H1 (cell line): ENCODE measurements around the gene KCNIP3. TPM values are rescaled to one million over a fixed set of nuclear protein-coding genes. Genes with fewer than 3 reads are reported as not detected.

ENCODE experiments used
- CTCF ChIA-PET: fragments of 300-600 bp; sonication (Branson Sonifier 250); formaldehyde crosslinking; loops from one replicate; lab custom pipeline; 2021; ENCODE audit not compliant: partially characterized antibody; lab: Charles Lee
- POLR2A ChIA-PET: fragments of 300-600 bp; sonication (Branson Sonifier 250); formaldehyde crosslinking; loops from one replicate; lab custom pipeline; 2021; ENCODE audit warnings: inconsistent platforms; ENCODE audit not compliant: partially characterized antibody; lab: Charles Lee
- DNase-seq, 2 experiments: peaks; one replicate each; pipeline versions ENCODE4 v3.0.0 to v3.0.0-alpha.2; 2010 to 2022; ENCODE audit warnings: low spot score in 2 of 2, low read depth in 1 of 2, mixed read lengths in 1 of 2
- FAIRE-seq: peaks from 2 replicates; lab custom pipeline; 2011; peaks lifted over from hg19 to GRCh38; lab: Jason Lieb, UNC
- H2AFZ ChIP-seq: 2 replicates; pipeline ENCODE4 v1.8.1; 2012; ENCODE audit warnings: low read length, inconsistent platforms
- H2AK5ac ChIP-seq: 2 replicates; pipeline ENCODE4 v1.6.1; 2013; ENCODE audit warnings: low read depth, low read length
- H2BK120ac ChIP-seq: replicated peaks from 2 replicates; pipeline ENCODE3; 2013; ENCODE audit warnings: low read depth, low read length, inconsistent platforms
- H2BK12ac ChIP-seq: 2 replicates; pipeline ENCODE4 v1.6.1; 2013; ENCODE audit warnings: low read depth, low read length
- H2BK15ac ChIP-seq: 2 replicates; pipeline ENCODE4 v1.6.1; 2013; ENCODE audit warnings: low read length
- H2BK20ac ChIP-seq: 2 replicates; pipeline ENCODE4 v1.6.1; 2013; ENCODE audit warnings: low read length
- H2BK5ac ChIP-seq: 2 replicates; pipeline ENCODE4 v1.6.1; 2013; ENCODE audit warnings: low read depth, low read length
- H3K14ac ChIP-seq: 2 replicates; pipeline ENCODE4 v1.6.1; 2013; ENCODE audit warnings: inconsistent platforms; ENCODE audit not compliant: insufficient read length
- H3K18ac ChIP-seq: 2 replicates; pipeline ENCODE4 v1.6.1; 2013; ENCODE audit warnings: low read length; ENCODE audit errors: extremely low read depth
- H3K23ac ChIP-seq: 2 replicates; pipeline ENCODE4 v1.6.1; 2013; ENCODE audit warnings: inconsistent platforms; ENCODE audit not compliant: insufficient read length
- H3K23me2 ChIP-seq: 2 replicates; pipeline ENCODE4 v1.6.1; 2013; ENCODE audit warnings: low read depth, low read length
- H3K27ac ChIP-seq: 2 replicates; pipeline ENCODE4 v1.6.1; 2011; ENCODE audit warnings: low read depth, low read length, inconsistent platforms
- H3K27me3 ChIP-seq, 4 experiments: replicated peaks in 1 of 4; 1 replicate in 1 of 4; 2 replicates in 3 of 4; pipeline versions ENCODE4 v1.6.1 to v1.8.1; 2011 to 2013; ENCODE audit warnings: low read length in 3 of 4, mild to moderate bottlenecking in 3 of 4, inconsistent platforms in 2 of 4, mixed read lengths in 2 of 4, moderate library complexity in 1 of 4; ENCODE audit not compliant: control insufficient read depth in 3 of 4, insufficient read depth in 3 of 4; ENCODE audit errors: extremely low read depth in 1 of 4
- H3K36me3 ChIP-seq, 4 experiments: 2 replicates each; pipeline versions ENCODE4 v1.6.1 to v1.8.1; 2011 to 2013; ENCODE audit warnings: mild to moderate bottlenecking in 4 of 4, low read length in 3 of 4, moderate library complexity in 2 of 4, control low read depth in 1 of 4, inconsistent platforms in 1 of 4; ENCODE audit not compliant: insufficient read depth in 4 of 4, control insufficient read depth in 2 of 4
- H3K4ac ChIP-seq: replicated peaks from 2 replicates; pipeline ENCODE3; 2013; ENCODE audit warnings: low read length, low read depth, mixed read lengths, inconsistent platforms; ENCODE audit not compliant: insufficient read length
- H3K4me1 ChIP-seq, 4 experiments: replicated peaks in 1 of 4; 1 replicate in 1 of 4; 2 replicates in 3 of 4; pipeline versions ENCODE4 v1.6.1 to v1.8.1; 2011 to 2013; ENCODE audit warnings: low read length in 3 of 4, inconsistent platforms in 2 of 4, mixed read lengths in 1 of 4; ENCODE audit not compliant: insufficient read depth in 4 of 4, control insufficient read depth in 3 of 4
- H3K4me2 ChIP-seq, 2 experiments: 2 replicates each; pipeline versions ENCODE4 v1.6.1 to v1.8.1; 2011 to 2013; ENCODE audit warnings: low read depth in 2 of 2, low read length in 2 of 2, control low read depth in 1 of 2, inconsistent platforms in 1 of 2, mild to moderate bottlenecking in 1 of 2; ENCODE audit not compliant: insufficient read depth in 1 of 2
- H3K4me3 ChIP-seq, 4 experiments: fragments of 200-600, 300-600 bp in 1 of 4; sonication (generic), shearing (Covaris generic), sonication (Bioruptor Twin) in 1 of 4; 2 replicates each; pipeline versions ENCODE4 v1.5.1 to v1.8.1; 2011 to 2016; ENCODE audit warnings: low read length in 4 of 4, low read depth in 3 of 4, control low read depth in 2 of 4, inconsistent platforms in 2 of 4, mild to moderate bottlenecking in 2 of 4, mixed read lengths in 1 of 4, moderate library complexity in 1 of 4; ENCODE audit not compliant: insufficient read depth in 2 of 4; ENCODE audit errors: extremely low read depth in 1 of 4
- H3K56ac ChIP-seq: replicated peaks from 2 replicates; pipeline ENCODE3; 2013; ENCODE audit warnings: low read depth, mild to moderate bottlenecking, mixed read lengths, low read length, inconsistent platforms; ENCODE audit not compliant: insufficient read length
- H3K79me1 ChIP-seq: 2 replicates; pipeline ENCODE4 v1.6.1; 2013; ENCODE audit warnings: low read depth, low read length, control low read depth
- H3K79me2 ChIP-seq, 2 experiments: 2 replicates each; pipeline versions ENCODE4 v1.6.1 to v1.8.1; 2012 to 2013; ENCODE audit warnings: low read length in 2 of 2, mild to moderate bottlenecking in 2 of 2, inconsistent platforms in 1 of 2; ENCODE audit not compliant: insufficient read depth in 2 of 2, control insufficient read depth in 1 of 2
- H3K9ac ChIP-seq, 4 experiments: replicated peaks in 1 of 4; 1 replicate in 1 of 4; 2 replicates in 3 of 4; pipeline versions ENCODE4 v1.6.1 to v1.8.1; 2011 to 2013; ENCODE audit warnings: low read depth in 3 of 4, low read length in 3 of 4, control low read depth in 2 of 4, mild to moderate bottlenecking in 2 of 4, moderate library complexity in 2 of 4, inconsistent platforms in 1 of 4; ENCODE audit errors: extremely low read depth in 1 of 4
- H3K9me3 ChIP-seq, 2 experiments: 2 replicates each; pipeline versions ENCODE4 v1.6.1 to v1.8.1; 2012 to 2013; ENCODE audit warnings: mild to moderate bottlenecking in 2 of 2, moderate library complexity in 2 of 2, control low read depth in 1 of 2, inconsistent platforms in 1 of 2, low read depth in 1 of 2, low read length in 1 of 2, mixed read lengths in 1 of 2; ENCODE audit not compliant: insufficient read depth in 2 of 2
- H4K20me1 ChIP-seq, 2 experiments: replicated peaks in 1 of 2; 2 replicates each; pipeline versions ENCODE3 to v1.8.1; 2011 to 2013; ENCODE audit warnings: inconsistent platforms in 2 of 2, low read length in 2 of 2, mild to moderate bottlenecking in 1 of 2; ENCODE audit not compliant: insufficient read depth in 2 of 2, control insufficient read depth in 1 of 2
- H4K5ac ChIP-seq: 2 replicates; pipeline ENCODE4 v1.6.1; 2013; ENCODE audit warnings: low read length, low read depth, mixed read lengths, inconsistent platforms; ENCODE audit not compliant: insufficient read length
- H4K8ac ChIP-seq: 2 replicates; pipeline ENCODE4 v1.8.0; 2013; ENCODE audit warnings: mild to moderate bottlenecking, moderate library complexity, low read length, inconsistent platforms; ENCODE audit not compliant: insufficient read depth; ENCODE audit errors: extremely low read depth
- H4K91ac ChIP-seq: replicated peaks from 2 replicates; pipeline ENCODE3; 2013; ENCODE audit warnings: low read length, mixed read lengths, inconsistent platforms; ENCODE audit not compliant: insufficient read length
- HDAC6 ChIP-seq: IDR thresholded peaks from one replicate; pipeline ENCODE4 v1.7.1; 2012; ENCODE audit warnings: low read depth, mild to moderate bottlenecking, inconsistent platforms, low read length, moderate library complexity
- KDM4A ChIP-seq: IDR thresholded peaks from one replicate; pipeline ENCODE4 v1.7.1; 2012; ENCODE audit warnings: low read depth, mild to moderate bottlenecking, moderate library complexity, low read length, inconsistent platforms; ENCODE audit not compliant: severe bottlenecking
- NANOG ChIP-seq: IDR thresholded peaks from 2 replicates; pipeline ENCODE4 v1.6.1; 2011; ENCODE audit warnings: low read length, low read depth, mild to moderate bottlenecking, inconsistent platforms; ENCODE audit not compliant: insufficient read depth, poor library complexity, severe bottlenecking
- WGBS, 2 experiments: shearing (Covaris generic) in 1 of 2; methylation state at CpG; one replicate each; pipeline versions ENCODE4 v1.1.6 to v1.1.7; 2013 to 2015; ENCODE audit warnings: low lambda C conversion rate in 2 of 2, mixed read lengths in 2 of 2, inconsistent platforms in 1 of 2, low coverage in 1 of 2, missing lambda C conversion rate in 1 of 2; ENCODE audit not compliant: insufficient replicate concordance in 2 of 2, insufficient coverage in 1 of 2, insufficient read length in 1 of 2; ENCODE audit errors: extremely low coverage in 1 of 2, missing lambda C conversion rate in 1 of 2; 5-methylcytosine and 5-hydroxymethylcytosine counted together
- polyA plus RNA-seq, 7 experiments: library from polyadenylated mRNA; depleted of rRNA in 3 of 7; stranded (reverse) in 5 of 7; unstranded in 2 of 7; fragments of >200 nt in 5 of 7; fragments of 200-250 nt in 2 of 7; gene quantifications; 1 replicate in 5 of 7; 2 replicates in 1 of 7; 4 replicates in 1 of 7; pipeline versions ENCODE4 v1.2.1 to v1.2.3, GENCODE V29; 2011 to 2013; ENCODE audit warnings: missing spikeins in 2 of 7, mixed read lengths in 2 of 7
- total RNA-seq: library from RNA; stranded (reverse); fragmentation: NEBNext Ultra II Directional; extraction: Animal tissue kit (Norgen Biotek cat#: 25700); gene quantifications from 2 replicates; pipeline ENCODE4 v1.2.1, GENCODE V29; 2021

The KCNIP3 gene
- total and polyA plus RNA-seq, 2 of the 8 experiments (the other 6 are each of a cell fraction or from before 2014, with no cell fraction given), result 0.33 to 1.9 TPM

DNA sequence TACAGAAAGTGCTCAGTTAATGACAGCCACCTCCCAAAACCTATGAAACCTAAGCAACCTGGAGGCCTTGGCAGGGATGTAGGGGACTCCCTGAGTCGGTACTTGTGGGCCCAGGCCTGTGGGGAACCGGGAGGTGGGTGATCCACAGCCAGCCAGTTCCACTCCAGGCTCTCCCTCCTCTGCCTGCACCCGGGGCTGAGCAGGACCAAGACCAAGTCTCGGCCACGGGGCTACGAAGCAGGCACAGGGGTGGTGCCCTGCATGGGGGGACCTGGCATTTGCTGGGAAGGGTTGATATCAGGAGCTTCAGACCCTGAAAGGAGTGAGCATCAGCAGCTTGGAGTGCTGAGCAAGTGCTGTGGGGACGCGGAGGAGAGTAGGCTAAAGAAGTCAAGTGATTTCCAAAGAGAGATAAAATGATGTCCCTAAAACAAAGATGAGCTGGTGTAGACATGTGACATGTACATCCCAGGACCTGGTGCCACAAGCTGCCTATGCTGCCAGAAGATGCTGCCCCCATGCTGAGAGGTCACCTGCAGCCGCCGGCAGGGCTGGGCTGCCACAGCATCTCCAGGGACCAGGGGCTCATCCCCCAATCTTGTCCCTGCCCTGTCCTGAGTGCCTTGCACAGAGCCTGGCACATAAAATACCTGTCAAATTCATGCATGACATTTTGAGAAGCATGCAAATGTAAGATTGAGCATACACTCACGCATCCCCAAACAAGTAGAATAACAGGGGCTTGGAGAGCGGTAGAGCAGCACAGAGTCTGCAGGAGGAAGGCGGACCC, 21.5 kb downstream of the KCNIP3 start:
- H3K4me1 ChIP-seq, result no peaks in the 10 kb centered on the region
- POLR2A ChIA-PET, result no interaction called here
- H3K23me2 ChIP-seq, result no peaks in the 10 kb centered on the region
- H3K27ac ChIP-seq, result no peak overlapping the region
- FAIRE-seq (no peak), DNase-seq (no peak)
- H3K79me1 ChIP-seq, result no peaks in the 10 kb centered on the region
- H4K20me1 ChIP-seq, result no peaks in the 10 kb centered on the region
- no peak overlapping the region for H2AK5ac ChIP-seq
- H4K5ac ChIP-seq, result no peak overlapping the region
- 84% methylated on average over 12 of the region's 13 CpGs; no CpG with 5 or more reads in 1 of the 2 experiments for WGBS, 2 experiments
- H3K4me3 ChIP-seq, result no peak overlapping the region
- no peak overlapping the region for H3K4me2 ChIP-seq
- H4K8ac ChIP-seq, result no peak overlapping the region; the same call in 1 of the 2 replicates
- H2BK5ac ChIP-seq, result no peak overlapping the region
- no peak overlapping the region for H3K56ac ChIP-seq
- H3K36me3 ChIP-seq, result no peaks in the 10 kb centered on the region
- TF ChIP-seq KDM4A (no peak), NANOG (no peak), HDAC6 (no peak)
- no peaks in the 10 kb centered on the region for H3K27me3 ChIP-seq
- H3K79me2 ChIP-seq, result no peaks in the 10 kb centered on the region
- H2BK15ac ChIP-seq, result no peak overlapping the region
- peaks cover 62 to 97% of the 10 kb centered on the region in 2 experiments; a peak in 3 of 4 replicates for H3K9me3 ChIP-seq
- H3K18ac ChIP-seq, result no peak overlapping the region
- no peak overlapping the region for H3K14ac ChIP-seq
- no peak overlapping the region for H2BK12ac ChIP-seq
- CTCF ChIA-PET, result no interaction called here
- no peak overlapping the region for H3K4ac ChIP-seq
- no peak overlapping the region for H3K9ac ChIP-seq
- no peak overlapping the region for H2BK120ac ChIP-seq
- H3K23ac ChIP-seq, result no peak overlapping the region
- no peak overlapping the region for H4K91ac ChIP-seq
- no peak overlapping the region for H2BK20ac ChIP-seq
- H2AFZ ChIP-seq, result no peak overlapping the region
